IPS-18c (cell line): ENCODE data around the gene GCNT1.
"Not testable (repeated sequence)": the region's sequence is repeated elsewhere in the genome, so short reads cannot be mapped to it uniquely, and the experiment has no call there.

Source experiments
- H3K4me3 ChIP-seq: 2 replicates; pipeline ENCODE4 v1.7.0; 2013; ENCODE audit warnings: low read depth, mild to moderate bottlenecking, low read length, moderate library complexity; ENCODE audit not compliant: insufficient read depth
- H3K9me3 ChIP-seq: one replicate; pipeline ENCODE4 v1.6.1; 2013; ENCODE audit warnings: mild to moderate bottlenecking, low read length, moderate library complexity; ENCODE audit not compliant: control insufficient read depth, insufficient read depth

Gene GCNT1

GRCh38 chr9:76437017-76437699, 21.8 kb upstream of the GCNT1 start:
- H3K9me3 ChIP-seq, H3K4me3 ChIP-seq: not testable (repeated sequence)

- H3K9me3 ChIP-seq = no peaks in the 10 kb centered on the region
- no peak overlapping the region for H3K4me3 ChIP-seq
Observed at GRCh38 chr9:76438841-76439588, 20.0 kb upstream of the GCNT1 start.

- H3K4me3 ChIP-seq = no peak overlapping the region
- peaks cover 2% of the 10 kb centered on the region for H3K9me3 ChIP-seq
Observed at GRCh38 chr9:76441551-76442322, 17.2 kb upstream of the GCNT1 start.

- Histone ChIP-seq H3K9me3 (peaks cover 2% of the 10 kb centered on the region), H3K4me3 (no peak overlapping the region)
Observed at GRCh38 chr9:76443887-76444286, 15.1 kb upstream of the GCNT1 start.

GRCh38 chr9:76444322-76444929, 14.6 kb upstream of the GCNT1 start:
- H3K9me3 ChIP-seq = peaks cover 2% of the 10 kb centered on the region
- H3K4me3 ChIP-seq = no peak overlapping the region

- H3K9me3 ChIP-seq = peaks cover 2% of the 10 kb centered on the region
Observed at GRCh38 chr9:76445976-76446375, 13.0 kb upstream of the GCNT1 start.

GRCh38 chr9:76448501-76448900, 10.5 kb upstream of the GCNT1 start:
- no peak overlapping the region for H3K4me3 ChIP-seq
- H3K9me3 ChIP-seq = peaks cover 2% of the 10 kb centered on the region

More at GRCh38 chr9:76445976-76446375, 13.0 kb upstream of the GCNT1 start:
- no peak overlapping the region for H3K4me3 ChIP-seq

GRCh38 chr9:76451234-76451633, 7.7 kb upstream of the GCNT1 start:
- Histone ChIP-seq H3K4me3 (no peak overlapping the region), H3K9me3 (no peaks in the 10 kb centered on the region)

- Histone ChIP-seq H3K4me3 (no peak overlapping the region), H3K9me3 (no peaks in the 10 kb centered on the region)
Observed at GRCh38 chr9:76452839-76453238, 6.1 kb upstream of the GCNT1 start.

- Histone ChIP-seq H3K4me3 (no peak overlapping the region), H3K9me3 (no peaks in the 10 kb centered on the region)
Observed at GRCh38 chr9:76453785-76454184, 5.2 kb upstream of the GCNT1 start.

- H3K4me3 ChIP-seq = no peak overlapping the region
- H3K9me3 ChIP-seq = no peaks in the 10 kb centered on the region
Observed at GRCh38 chr9:76454311-76454710, 4.7 kb upstream of the GCNT1 start.

- no peaks in the 10 kb centered on the region for H3K9me3 ChIP-seq
- no peak overlapping the region for H3K4me3 ChIP-seq
Observed at GRCh38 chr9:76456202-76456926, 2.6 kb upstream of the GCNT1 start.

GRCh38 chr9:76459694-76460635, 983 bp downstream of the GCNT1 start:
- no peaks in the 10 kb centered on the region for H3K9me3 ChIP-seq
- H3K4me3 ChIP-seq = peak overlapping the region; percentile 88

GRCh38 chr9:76462126-76462525, 3.1 kb downstream of the GCNT1 start:
- Histone ChIP-seq H3K4me3 (no peak overlapping the region), H3K9me3 (no peaks in the 10 kb centered on the region)

GRCh38 chr9:76463211-76463610, 4.2 kb downstream of the GCNT1 start:
- Histone ChIP-seq H3K4me3 (no peak overlapping the region), H3K9me3 (no peaks in the 10 kb centered on the region)

GRCh38 chr9:76464706-76465105, 5.7 kb downstream of the GCNT1 start:
- Histone ChIP-seq H3K9me3 (no peaks in the 10 kb centered on the region), H3K4me3 (no peak overlapping the region)
